Activated naive CD4-positive, alpha-beta T cell treated with anti-CD3 and anti-CD28 coated beads, Interleukin-2, amount 50 U/mL, for 72 hours (primary cell): ENCODE data around the gene SLC16A11. TPM values are rescaled to one million over a fixed set of nuclear protein-coding genes. Genes with fewer than 3 reads are reported as not detected.
A peak's percentile ranks its signal among the peaks of the same experiment; 100 is the strongest.

Experiments
- ATAC-seq, 2 donors: fragments of 150-1000 bp; cut with Tn5 transposase; 2 replicates each; pipeline ENCODE4 v1.10.0; 2021; ENCODE audit warnings: mild to moderate bottlenecking in 2 of 2, moderate library complexity in 2 of 2
- DNase-seq, 2 donors: peaks; one replicate each; pipeline ENCODE4 v3.0.0; 2021 to 2022; ENCODE audit warnings: low spot score in 2 of 2
- H3K27ac Mint-ChIP-seq, 2 donors: one replicate each; pipeline ENCODE4 v1.8.0; 2022; ENCODE audit warnings: mild to moderate bottlenecking in 2 of 2, mixed read lengths in 2 of 2
- H3K36me3 Mint-ChIP-seq, 2 donors: one replicate each; pipeline ENCODE4 v1.8.0; 2022; ENCODE audit warnings: mixed read lengths in 2 of 2
- H3K9me3 Mint-ChIP-seq, 2 donors: one replicate each; pipeline ENCODE4 v1.8.0; 2022; ENCODE audit warnings: mixed read lengths in 2 of 2
- total RNA-seq, 2 donors: library from RNA; stranded (reverse); gene quantifications; one replicate each; pipeline ENCODE4 v1.2.3, GENCODE V29; 2022

The SLC16A11 gene
- total RNA-seq, 2 donors from 2014 or later: 0.30 to 1.1 TPM

DNA sequence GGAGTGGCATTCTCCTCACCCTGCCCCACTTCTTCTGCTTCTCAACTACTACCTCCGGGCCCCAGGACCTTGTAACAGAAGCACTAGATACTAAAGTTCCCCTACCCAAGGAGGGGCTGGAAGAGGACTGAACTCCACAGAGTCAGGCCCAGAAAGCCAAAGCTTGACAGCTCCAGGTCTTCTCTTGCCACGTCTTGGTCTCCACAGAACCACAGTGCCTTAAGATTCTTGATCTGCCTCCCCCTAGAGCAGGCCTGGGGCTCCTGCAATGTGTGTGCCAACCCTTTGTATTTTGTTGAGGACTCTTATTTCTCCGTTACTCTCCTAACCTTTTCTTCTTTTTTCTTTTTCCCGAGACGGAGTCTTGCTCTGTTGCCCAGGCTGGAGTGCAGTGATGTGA is 4.1 kb downstream of the SLC16A11 start:
- Mint-ChIP-seq H3K27ac (peak overlapping the region in 1 of 2 donors; percentile 16), H3K36me3 (no peaks in the 10 kb centered on the region)

DNA sequence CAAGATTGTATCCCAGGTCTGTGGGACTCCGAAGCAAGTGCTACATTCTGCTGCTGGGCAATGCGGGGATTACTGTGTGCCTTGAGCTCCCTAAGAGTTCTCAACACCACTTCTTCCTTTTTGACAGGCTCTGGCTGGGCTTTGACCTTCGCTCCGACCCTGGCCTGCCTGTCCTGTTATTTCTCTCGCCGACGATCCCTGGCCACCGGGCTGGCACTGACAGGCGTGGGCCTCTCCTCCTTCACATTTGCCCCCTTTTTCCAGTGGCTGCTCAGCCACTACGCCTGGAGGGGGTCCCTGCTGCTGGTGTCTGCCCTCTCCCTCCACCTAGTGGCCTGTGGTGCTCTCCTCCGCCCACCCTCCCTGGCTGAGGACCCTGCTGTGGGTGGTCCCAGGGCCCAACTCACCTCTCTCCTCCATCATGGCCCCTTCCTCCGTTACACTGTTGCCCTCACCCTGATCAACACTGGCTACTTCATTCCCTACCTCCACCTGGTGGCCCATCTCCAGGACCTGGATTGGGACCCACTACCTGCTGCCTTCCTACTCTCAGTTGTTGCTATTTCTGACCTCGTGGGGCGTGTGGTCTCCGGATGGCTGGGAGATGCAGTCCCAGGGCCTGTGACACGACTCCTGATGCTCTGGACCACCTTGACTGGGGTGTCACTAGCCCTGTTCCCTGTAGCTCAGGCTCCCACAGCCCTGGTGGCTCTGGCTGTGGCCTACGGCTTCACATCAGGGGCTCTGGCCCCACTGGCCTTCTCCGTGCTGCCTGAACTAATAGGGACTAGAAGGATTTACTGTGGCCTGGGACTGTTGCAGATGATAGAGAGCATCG is 5.6 kb downstream of the SLC16A11 start:
- peak overlapping the region in 1 of 2 donors; percentile 1 for H3K27ac Mint-ChIP-seq

More for the DNA sequence above, 4.1 kb downstream of the SLC16A11 start:
- DNase-seq: no peak
- ATAC-seq: no peak
- H3K9me3 Mint-ChIP-seq: no peaks in the 10 kb centered on the region

DNA sequence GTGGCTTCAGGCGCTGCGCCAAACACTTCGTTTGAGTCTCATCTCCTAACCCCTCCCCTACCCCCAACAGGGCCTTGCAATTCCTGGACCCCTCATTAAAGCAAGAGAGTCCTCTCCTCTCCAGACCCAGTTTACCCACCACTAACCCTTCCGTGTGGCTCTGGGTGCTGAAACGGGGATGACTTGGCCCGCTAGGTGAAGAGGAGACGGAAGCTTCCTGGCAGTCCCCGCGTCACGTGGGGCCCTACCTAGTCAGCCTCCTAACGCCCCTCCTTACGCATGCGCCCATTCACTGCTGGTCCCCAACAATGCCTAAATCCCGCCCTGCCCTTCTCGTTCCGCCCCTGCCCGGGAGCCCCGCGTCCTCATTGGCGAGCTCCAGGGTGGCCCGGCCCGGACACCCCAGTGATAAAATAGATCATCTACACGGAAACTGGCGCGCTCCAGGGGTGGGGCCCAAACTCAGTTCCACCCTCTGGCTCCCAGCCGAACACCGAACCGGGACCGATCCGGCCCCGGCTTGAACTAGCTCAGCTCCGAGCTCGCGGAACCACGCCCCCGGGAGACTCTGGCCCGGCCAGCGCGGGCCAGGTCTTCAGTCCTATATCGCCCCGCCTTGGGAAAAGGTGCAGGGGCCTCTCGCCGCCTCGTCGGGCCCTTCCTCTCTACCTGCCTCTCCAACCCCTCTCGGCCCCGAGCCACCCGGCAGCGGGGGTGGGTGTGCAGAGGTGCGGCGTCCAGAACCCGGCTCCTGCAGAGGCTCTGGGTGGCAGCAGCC is 8.1 kb downstream of the SLC16A11 start, which contains the start of gene SLC16A13:
TSS of gene SLC16A13 (plus strand) at position 425 of the 778 bp plus-strand sequence. CDS start 368 bp downstream, outside the sequence.
- Mint-ChIP-seq H3K27ac (peak within 1 kb of the TSS; percentile 97 to 98), H3K9me3 (peaks cover 0 to 1% of the 10 kb centered on the region in 2 donors), H3K36me3 (peaks cover under 1 to 4% of the 10 kb centered on the region in 2 donors)
- ATAC-seq: peak; percentile 93 to 96
- peak; percentile 96 to 98 for DNase-seq

More for the DNA sequence above, 5.6 kb downstream of the SLC16A11 start:
- ATAC-seq (no peak), DNase-seq (no peak)
- Mint-ChIP-seq H3K9me3 (no peaks in the 10 kb centered on the region), H3K36me3 (peaks cover 0 to 4% of the 10 kb centered on the region in 2 donors)

DNA sequence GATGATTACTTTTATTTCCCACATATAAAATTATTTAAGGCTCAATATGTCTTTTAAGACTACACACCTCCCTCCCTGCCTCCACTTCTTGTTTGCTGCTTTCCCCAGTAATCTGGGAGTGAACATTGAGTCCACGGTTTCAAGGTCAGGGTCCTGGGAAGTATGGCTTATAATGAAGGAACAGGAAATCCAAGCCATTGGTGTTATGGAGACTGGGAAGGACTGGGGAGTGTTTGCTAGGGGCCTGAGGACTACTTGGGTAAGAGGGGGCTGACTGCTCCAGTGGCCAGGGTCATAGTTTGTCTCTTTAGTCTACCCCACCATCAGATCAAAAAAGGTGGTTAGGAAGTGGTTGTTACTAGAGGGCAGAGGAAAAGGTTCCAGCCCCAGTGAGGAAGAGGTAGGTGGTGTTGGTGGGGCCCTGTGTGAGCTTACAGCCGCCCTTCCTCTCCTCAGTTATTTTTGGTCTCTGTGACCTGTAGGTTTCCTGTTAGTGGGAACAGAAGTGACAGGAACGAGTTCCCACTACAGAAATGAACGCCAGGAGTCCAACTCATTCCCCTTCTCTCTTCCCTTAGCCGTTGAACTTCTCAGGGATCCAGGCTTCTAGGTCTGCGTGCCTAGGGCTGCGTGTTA is 8.8 kb downstream of the SLC16A11 start:
- DNase-seq (no peak), ATAC-seq (peak; percentile 39 to 60)
- peak overlapping the region; percentile 97 to 98 for H3K27ac Mint-ChIP-seq
- H3K9me3 Mint-ChIP-seq: peaks cover 3 to 6% of the 10 kb centered on the region in 2 donors
- H3K36me3 Mint-ChIP-seq: peaks cover 8 to 12% of the 10 kb centered on the region in 2 donors

DNA sequence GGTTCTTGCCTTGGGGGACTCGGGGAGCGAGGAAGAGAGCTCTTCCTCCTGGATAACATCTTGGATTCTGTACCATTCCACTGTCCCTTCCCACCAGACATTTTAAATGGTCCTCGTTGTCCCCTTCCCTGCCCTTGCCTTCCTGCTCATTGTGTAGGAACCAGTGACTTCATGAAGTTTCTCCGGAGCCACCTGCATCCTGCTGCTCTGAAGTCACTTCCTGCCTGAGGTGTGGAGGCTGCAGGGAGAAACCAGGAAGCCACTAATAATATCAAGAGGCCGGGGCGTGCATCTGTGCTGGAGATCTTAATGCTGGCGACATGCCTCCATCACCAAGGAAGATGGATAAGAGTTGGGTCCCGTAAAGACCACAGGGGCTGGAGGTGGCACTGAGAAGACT is 14.2 kb downstream of the SLC16A11 start:
- peak; percentile 67 to 78 for ATAC-seq
- peaks cover 15 to 17% of the 10 kb centered on the region in 2 donors for H3K9me3 Mint-ChIP-seq
- DNase-seq: no peak

DNA sequence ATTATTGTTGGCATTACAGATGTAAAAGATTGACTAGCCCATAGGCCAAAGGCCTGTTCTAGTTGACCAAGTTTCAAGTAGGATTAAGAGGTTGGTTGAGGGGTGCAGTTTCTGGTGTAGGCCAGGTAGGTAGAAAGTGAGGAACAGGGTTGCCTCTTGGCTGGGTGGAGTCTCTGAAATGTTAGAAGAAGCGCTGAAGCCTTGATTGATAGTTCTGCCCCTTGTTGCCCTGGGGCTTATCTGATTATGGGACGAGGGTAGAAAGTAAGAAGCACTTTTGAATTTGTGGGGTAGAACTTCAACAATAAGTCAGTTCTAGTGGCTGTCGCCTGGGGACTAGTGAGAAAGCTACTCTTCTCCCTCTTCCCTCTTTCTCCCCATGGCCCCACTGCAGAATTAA is 14.8 kb downstream of the SLC16A11 start:
- Mint-ChIP-seq H3K27ac (peak overlapping the region; percentile 31 to 78), H3K9me3 (peaks cover 15 to 17% of the 10 kb centered on the region in 2 donors), H3K36me3 (peaks cover 15 to 22% of the 10 kb centered on the region in 2 donors)
- DNase-seq (no peak), ATAC-seq (no peak)

More for the DNA sequence above, 14.2 kb downstream of the SLC16A11 start:
- H3K36me3 Mint-ChIP-seq: peaks cover 18 to 22% of the 10 kb centered on the region in 2 donors
- peak overlapping the region; percentile 70 to 78 for H3K27ac Mint-ChIP-seq

DNA sequence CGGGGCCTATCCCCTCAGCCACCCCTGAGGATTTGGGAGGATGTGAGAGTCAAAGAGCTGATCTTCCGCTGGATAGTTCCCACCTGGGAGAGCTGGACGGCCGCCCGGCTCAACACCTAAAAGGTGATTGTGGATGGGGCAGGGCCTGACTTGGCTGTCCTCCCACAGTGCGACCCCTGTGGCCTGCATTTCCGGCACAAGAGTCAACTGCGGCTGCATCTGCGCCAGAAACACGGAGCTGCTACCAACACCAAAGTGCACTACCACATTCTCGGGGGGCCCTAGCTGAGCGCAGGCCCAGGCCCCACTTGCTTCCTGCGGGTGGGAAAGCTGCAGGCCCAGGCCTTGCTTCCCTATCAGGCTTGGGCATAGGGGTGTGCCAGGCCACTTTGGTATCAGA is 16.6 kb downstream of the SLC16A11 start:
- peaks cover 15 to 17% of the 10 kb centered on the region in 2 donors for H3K9me3 Mint-ChIP-seq
- ATAC-seq: no peak
- no peak overlapping the region for H3K27ac Mint-ChIP-seq
- no peak for DNase-seq
- H3K36me3 Mint-ChIP-seq: peaks cover 22% of the 10 kb centered on the region in 2 donors

DNA sequence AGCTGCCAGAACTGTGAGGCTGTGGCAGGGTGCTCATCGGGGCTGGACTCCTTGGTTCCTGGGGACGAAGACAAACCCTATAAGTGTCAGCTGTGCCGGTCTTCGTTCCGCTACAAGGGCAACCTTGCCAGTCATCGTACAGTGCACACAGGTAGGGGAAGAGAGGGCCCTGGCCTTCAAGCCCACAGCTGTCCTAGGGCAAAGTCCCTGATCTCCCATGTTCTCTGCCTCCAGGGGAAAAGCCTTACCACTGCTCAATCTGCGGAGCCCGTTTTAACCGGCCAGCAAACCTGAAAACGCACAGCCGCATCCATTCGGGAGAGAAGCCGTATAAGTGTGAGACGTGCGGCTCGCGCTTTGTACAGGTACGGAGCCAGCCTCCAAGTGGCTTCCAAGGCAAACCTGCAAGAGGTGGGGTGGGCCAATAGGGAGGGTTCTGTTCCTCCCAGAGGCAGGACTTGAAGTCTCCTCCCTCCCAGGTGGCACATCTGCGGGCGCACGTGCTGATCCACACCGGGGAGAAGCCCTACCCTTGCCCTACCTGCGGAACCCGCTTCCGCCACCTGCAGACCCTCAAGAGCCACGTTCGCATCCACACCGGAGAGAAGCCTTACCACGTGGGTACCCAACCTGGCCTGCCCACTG is 17.3 kb downstream of the SLC16A11 start:
- DNase-seq: no peak
- peak overlapping the region in 1 of 2 donors; percentile 50 for H3K27ac Mint-ChIP-seq
- ATAC-seq: no peak
- H3K9me3 Mint-ChIP-seq: peaks cover 15 to 17% of the 10 kb centered on the region in 2 donors
- peaks cover 22% of the 10 kb centered on the region in 2 donors for H3K36me3 Mint-ChIP-seq

DNA sequence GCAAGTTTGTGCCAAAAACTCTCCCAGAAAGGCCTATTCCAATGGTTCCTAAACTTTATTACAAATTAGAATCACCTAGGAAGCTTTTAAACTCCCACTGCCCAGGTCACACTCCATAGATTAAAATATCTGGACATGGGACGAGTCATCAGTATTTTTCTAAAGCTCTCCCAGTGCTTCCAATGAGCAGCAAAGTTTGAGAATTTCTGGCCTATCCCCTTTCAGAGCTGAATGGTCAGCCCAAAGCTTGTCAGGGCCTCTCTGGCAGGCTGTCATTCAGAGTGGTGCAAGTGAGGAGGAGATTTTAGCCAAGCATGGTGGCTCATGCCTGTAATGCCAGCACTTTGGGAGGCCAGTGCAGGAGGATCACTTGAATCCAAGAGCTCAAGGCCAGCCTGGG is 18.6 kb downstream of the SLC16A11 start:
- H3K9me3 Mint-ChIP-seq: peaks cover 12 to 14% of the 10 kb centered on the region in 2 donors
- DNase-seq (no peak), ATAC-seq (no peak)
- H3K36me3 Mint-ChIP-seq: peaks cover 16% of the 10 kb centered on the region in 2 donors
- H3K27ac Mint-ChIP-seq: no peak overlapping the region

DNA sequence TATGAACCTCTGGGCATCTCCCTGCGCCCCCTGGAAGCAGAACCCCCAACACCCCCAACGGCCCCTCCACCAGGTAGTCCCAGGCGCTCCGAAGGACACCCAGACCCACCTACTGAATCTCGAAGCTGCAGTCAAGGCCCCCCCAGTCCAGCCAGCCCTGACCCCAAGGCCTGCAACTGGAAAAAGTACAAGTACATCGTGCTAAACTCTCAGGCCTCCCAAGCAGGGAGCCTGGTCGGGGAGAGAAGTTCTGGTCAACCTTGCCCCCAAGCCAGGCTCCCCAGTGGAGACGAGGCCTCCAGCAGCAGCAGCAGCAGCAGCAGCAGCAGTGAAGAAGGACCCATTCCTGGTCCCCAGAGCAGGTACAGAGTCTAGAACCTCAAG is 19.5 kb downstream of the SLC16A11 start:
- ATAC-seq: no peak
- no peak for DNase-seq
- Mint-ChIP-seq H3K27ac (no peak overlapping the region), H3K36me3 (peaks cover 7 to 8% of the 10 kb centered on the region in 2 donors), H3K9me3 (peaks cover 5 to 6% of the 10 kb centered on the region in 2 donors)

DNA sequence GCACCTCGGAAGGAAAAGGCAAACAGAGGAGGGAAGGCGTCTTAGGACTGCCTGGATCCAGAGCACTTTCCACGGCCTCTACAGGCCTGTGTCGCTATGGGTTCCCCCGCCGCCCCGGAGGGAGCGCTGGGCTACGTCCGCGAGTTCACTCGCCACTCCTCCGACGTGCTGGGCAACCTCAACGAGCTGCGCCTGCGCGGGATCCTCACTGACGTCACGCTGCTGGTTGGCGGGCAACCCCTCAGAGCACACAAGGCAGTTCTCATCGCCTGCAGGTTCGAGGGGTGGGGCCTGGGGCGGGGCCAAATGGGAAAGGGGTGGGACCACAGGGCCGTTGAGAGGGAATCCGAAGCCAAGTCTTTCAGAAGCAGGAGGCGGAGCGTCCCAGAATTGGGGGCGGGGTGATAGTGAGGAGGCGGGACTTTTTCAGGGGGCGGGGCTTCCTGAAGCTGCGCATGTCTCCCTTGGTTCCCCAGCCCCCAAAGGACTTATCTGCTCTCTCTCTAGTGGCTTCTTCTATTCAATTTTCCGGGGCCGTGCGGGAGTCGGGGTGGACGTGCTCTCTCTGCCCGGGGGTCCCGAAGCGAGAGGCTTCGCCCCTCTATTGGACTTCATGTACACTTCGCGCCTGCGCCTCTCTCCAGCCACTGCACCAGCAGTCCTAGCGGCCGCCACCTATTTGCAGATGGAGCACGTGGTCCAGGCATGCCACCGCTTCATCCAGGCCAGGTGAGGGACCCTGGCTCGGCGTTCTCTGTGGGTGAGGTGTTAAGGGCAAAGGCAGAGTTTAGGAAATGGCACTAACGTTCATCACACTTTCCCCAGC is 20.1 kb downstream of the SLC16A11 start:
- Mint-ChIP-seq H3K9me3 (peaks cover under 1% of the 10 kb centered on the region in 2 donors), H3K27ac (peak overlapping the region; percentile 53 to 77), H3K36me3 (peaks cover 1 to 8% of the 10 kb centered on the region in 2 donors)
- peak; percentile 67 to 80 for ATAC-seq
- DNase-seq: peak; percentile 87 to 88

DNA sequence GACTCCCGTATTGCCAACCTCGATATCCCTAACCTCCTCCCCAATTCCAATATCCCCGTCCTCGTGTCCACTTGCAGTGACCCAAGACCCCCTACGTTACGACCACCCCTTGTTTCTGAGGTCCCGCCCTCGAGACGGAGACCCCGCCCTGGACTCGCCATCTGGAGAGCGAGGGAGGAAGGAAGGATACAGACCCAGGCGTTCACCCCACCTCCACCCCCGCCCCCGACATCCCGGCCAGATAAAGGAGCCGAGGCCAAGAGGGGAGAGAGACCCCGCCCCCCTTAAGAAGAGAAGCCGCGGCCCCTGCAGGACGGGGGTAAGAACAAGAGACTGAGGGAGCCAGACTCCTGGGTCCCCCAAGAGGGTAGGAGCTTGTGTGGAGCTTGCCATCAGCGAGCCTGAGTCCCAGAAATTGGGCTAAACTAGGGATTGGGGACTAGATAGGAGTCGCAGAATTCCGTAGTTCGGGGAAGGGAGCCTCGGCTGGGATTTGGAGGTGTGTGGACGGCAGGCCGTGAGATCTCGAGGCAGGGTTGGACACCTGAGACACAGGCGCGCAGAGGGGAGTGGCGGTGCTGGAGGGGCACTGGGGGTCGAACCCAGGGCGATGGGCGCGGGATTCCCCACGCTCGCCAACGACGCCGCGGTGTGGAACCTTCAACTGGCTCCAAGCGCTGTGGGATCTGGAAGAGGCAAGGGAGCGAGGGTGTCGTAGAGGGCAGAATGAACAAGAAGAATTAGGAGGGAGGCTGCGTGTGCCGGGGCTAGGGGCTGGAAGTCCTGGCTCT is 20.9 kb downstream of the SLC16A11 start, which contains the start of gene BCL6B:
TSS of gene BCL6B (plus strand) at position 270 of the 791 bp plus-strand sequence. CDS start 622 bp downstream, outside the sequence.
- Mint-ChIP-seq H3K27ac (peak within 1 kb of the TSS; percentile 53 to 77), H3K9me3 (no peaks in the 10 kb centered on the region), H3K36me3 (peaks cover under 1 to 8% of the 10 kb centered on the region in 2 donors)
- no peak for ATAC-seq
- no peak for DNase-seq

DNA sequence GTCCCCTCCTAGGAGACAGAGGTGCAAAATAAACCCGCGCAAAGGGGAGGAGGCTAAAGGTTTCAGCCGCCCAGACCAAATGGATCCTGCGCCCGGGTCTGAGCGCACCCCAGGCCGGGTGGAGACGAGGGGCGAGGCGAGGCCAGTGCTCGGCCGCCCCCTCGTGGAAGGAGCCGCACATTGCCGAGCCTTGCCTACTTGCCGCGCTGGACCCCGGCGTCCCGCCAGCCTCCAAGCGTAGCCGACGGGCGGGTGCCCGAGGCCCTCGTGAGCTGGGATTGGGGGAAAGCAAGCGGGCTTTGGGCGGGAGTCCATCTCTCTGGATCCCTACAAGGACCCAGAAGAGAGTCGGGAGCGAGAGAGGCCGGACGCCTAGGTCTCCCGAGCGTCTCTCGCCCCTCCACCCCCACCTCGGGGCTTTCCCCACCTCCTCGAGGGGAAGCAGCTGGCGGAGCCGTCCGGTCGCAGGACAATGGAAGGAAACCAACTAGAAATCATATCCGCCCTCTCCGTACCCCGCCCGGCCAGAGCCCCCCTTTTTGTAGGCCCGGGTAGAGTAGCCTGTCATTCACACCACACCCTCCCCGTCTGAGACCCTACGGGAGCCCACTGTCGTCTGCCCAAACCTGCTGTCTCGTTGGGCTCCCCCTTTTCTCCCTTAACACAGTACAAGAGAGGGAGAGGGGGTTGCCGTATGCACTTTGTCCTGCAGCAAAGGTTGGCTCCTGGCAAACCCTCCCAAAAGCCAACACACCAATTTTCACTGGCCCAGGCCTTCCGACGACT is 21.7 kb downstream of the SLC16A11 start:
- ATAC-seq (peak; percentile 86), DNase-seq (peak; percentile 85 to 93)
- Mint-ChIP-seq H3K9me3 (no peaks in the 10 kb centered on the region), H3K27ac (peak overlapping the region in 1 of 2 donors; percentile 53), H3K36me3 (peaks cover 7 to 15% of the 10 kb centered on the region in 2 donors)
